ENCODE measurements around the gene CATSPER4. TPM values are rescaled to one million over a fixed set of nuclear protein-coding genes. Genes with fewer than 3 reads are reported as not detected.

CATSPER4 gene
- total RNA-seq, 2 donors from 2014 or later = not detected

- Mint-ChIP-seq H3K4me3 (no peak overlapping the region), H3K4me1 (peaks cover 16% of the 10 kb centered on the region), H3K36me3 (ENCODE audit: low read depth) (no peaks in the 10 kb centered on the region), H3K27me3 (no peaks in the 10 kb centered on the region), H3K27ac (peak overlapping the region; percentile 1)
- no peaks in the 10 kb centered on the region for H3K9me3 ChIP-seq (ENCODE audit: control insufficient read depth, low read length, poor library complexity, severe bottlenecking)
- no peak for DNase-seq
- peak; percentile 20 for ATAC-seq
Measured at GRCh38 chr1:26191739-26192138, 1.3 kb downstream of the CATSPER4 start.

- ATAC-seq = no peak
- Mint-ChIP-seq H3K27me3 (peaks cover 7% of the 10 kb centered on the region), H3K36me3 (ENCODE audit: low read depth) (no peaks in the 10 kb centered on the region), H3K27ac (no peak overlapping the region), H3K4me3 (no peak overlapping the region), H3K4me1 (peaks cover 24% of the 10 kb centered on the region)
- DNase-seq = no peak
- no peaks in the 10 kb centered on the region for H3K9me3 ChIP-seq (ENCODE audit: control insufficient read depth, low read length, poor library complexity, severe bottlenecking)
Measured at GRCh38 chr1:26195805-26196204, 5.4 kb downstream of the CATSPER4 start.

DNA sequence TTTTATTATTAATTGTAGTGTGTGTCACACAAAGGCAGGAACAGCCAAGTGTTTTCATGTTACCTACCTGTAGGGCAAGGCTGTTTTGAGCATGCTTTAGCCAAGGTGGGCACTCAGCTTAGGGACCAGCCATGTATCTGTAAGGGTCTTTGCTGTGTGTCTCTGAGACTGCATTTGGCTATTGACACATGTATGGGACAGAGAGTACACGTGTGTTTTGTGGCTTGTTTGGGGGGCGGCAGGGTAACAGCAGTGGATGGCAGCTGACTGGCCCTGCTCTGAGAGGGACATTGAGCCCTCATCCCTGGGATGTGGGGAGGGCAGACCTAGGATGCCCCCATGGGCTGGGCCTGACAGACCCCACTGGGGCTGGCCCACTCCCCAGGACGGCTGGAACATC lies 6.9 kb downstream of the CATSPER4 start:
- no peak for ATAC-seq
- no peak for DNase-seq
- no peaks in the 10 kb centered on the region for H3K9me3 ChIP-seq (ENCODE audit: control insufficient read depth, low read length, poor library complexity, severe bottlenecking)
- Mint-ChIP-seq H3K4me1 (peaks cover 28% of the 10 kb centered on the region), H3K27ac (no peak overlapping the region), H3K27me3 (peaks cover 7% of the 10 kb centered on the region), H3K4me3 (no peak overlapping the region), H3K36me3 (ENCODE audit: low read depth) (no peaks in the 10 kb centered on the region)

GRCh38 chr1:26197813-26198212 lies 7.4 kb downstream of the CATSPER4 start:
- ATAC-seq (no peak), DNase-seq (no peak)

DNA sequence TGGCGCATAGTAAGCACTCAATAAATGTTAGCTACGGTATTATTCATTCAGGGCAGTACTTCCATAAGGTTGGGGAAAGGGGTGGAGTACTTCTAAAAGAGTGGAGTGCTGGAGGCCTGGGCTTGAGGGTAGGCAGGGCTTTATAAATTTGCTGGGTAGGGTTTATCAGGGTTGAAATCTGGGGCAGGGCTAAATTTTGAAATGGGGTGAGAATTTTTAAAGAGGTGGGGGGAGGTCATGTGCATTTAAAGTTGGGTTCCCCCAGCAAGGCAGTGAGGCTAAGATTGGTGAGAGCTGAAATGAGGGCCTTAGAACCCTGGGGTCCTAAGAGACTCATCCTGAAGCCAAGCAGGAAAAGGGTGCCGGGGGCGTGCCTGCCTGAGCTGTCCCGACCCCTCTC lies 10.0 kb downstream of the CATSPER4 start:
- H3K27ac Mint-ChIP-seq = peak overlapping the region; percentile 92
- H3K27me3 Mint-ChIP-seq = peaks cover 7% of the 10 kb centered on the region
- peak overlapping the region; percentile 41 for H3K4me3 Mint-ChIP-seq
- peaks cover 39% of the 10 kb centered on the region for H3K4me1 Mint-ChIP-seq
- no peak for DNase-seq
- H3K9me3 ChIP-seq (ENCODE audit: control insufficient read depth, low read length, poor library complexity, severe bottlenecking) = no peaks in the 10 kb centered on the region
- no peak for ATAC-seq
- no peaks in the 10 kb centered on the region for H3K36me3 Mint-ChIP-seq (ENCODE audit: low read depth)

More at GRCh38 chr1:26197813-26198212, 7.4 kb downstream of the CATSPER4 start:
- H3K27me3 Mint-ChIP-seq = peaks cover 7% of the 10 kb centered on the region
- H3K4me1 Mint-ChIP-seq = peaks cover 33% of the 10 kb centered on the region
- H3K4me3 Mint-ChIP-seq = no peak overlapping the region
- H3K9me3 ChIP-seq (ENCODE audit: control insufficient read depth, low read length, poor library complexity, severe bottlenecking) = no peaks in the 10 kb centered on the region
- H3K27ac Mint-ChIP-seq = no peak overlapping the region
- no peaks in the 10 kb centered on the region for H3K36me3 Mint-ChIP-seq (ENCODE audit: low read depth)

- peak overlapping the region; percentile 21 for H3K4me3 Mint-ChIP-seq
- H3K4me1 Mint-ChIP-seq = peaks cover 39% of the 10 kb centered on the region
- no peaks in the 10 kb centered on the region for H3K27me3 Mint-ChIP-seq
- H3K27ac Mint-ChIP-seq = no peak overlapping the region
- no peaks in the 10 kb centered on the region for H3K9me3 ChIP-seq (ENCODE audit: control insufficient read depth, low read length, poor library complexity, severe bottlenecking)
- DNase-seq = no peak
- H3K36me3 Mint-ChIP-seq (ENCODE audit: low read depth) = no peaks in the 10 kb centered on the region
- ATAC-seq = no peak
Measured at GRCh38 chr1:26203642-26204318, 13.4 kb downstream of the CATSPER4 start.

- Mint-ChIP-seq H3K27ac (no peak overlapping the region), H3K4me3 (no peak overlapping the region), H3K27me3 (no peaks in the 10 kb centered on the region), H3K4me1 (peaks cover 4% of the 10 kb centered on the region), H3K36me3 (ENCODE audit: low read depth) (no peaks in the 10 kb centered on the region)
- no peaks in the 10 kb centered on the region for H3K9me3 ChIP-seq (ENCODE audit: control insufficient read depth, low read length, poor library complexity, severe bottlenecking)
- DNase-seq (no peak), ATAC-seq (no peak)
Measured at GRCh38 chr1:26210147-26210870, 19.9 kb downstream of the CATSPER4 start.

GRCh38 chr1:26212726-26213125 lies 22.3 kb downstream of the CATSPER4 start:
- H3K36me3 Mint-ChIP-seq (ENCODE audit: low read depth) = no peaks in the 10 kb centered on the region
- peaks cover 4% of the 10 kb centered on the region for H3K4me1 Mint-ChIP-seq
- H3K9me3 ChIP-seq (ENCODE audit: control insufficient read depth, low read length, poor library complexity, severe bottlenecking) = no peaks in the 10 kb centered on the region
- no peak overlapping the region for H3K4me3 Mint-ChIP-seq
- ATAC-seq (no peak), DNase-seq (no peak)
- no peaks in the 10 kb centered on the region for H3K27me3 Mint-ChIP-seq
- H3K27ac Mint-ChIP-seq = no peak overlapping the region

GRCh38 chr1:26213335-26213905 lies 23.0 kb downstream of the CATSPER4 start:
- H3K4me1 Mint-ChIP-seq = peaks cover 4% of the 10 kb centered on the region
- H3K27me3 Mint-ChIP-seq = no peaks in the 10 kb centered on the region
- no peaks in the 10 kb centered on the region for H3K36me3 Mint-ChIP-seq (ENCODE audit: low read depth)
- H3K9me3 ChIP-seq (ENCODE audit: control insufficient read depth, low read length, poor library complexity, severe bottlenecking) = no peaks in the 10 kb centered on the region
- DNase-seq = no peak
- no peak overlapping the region for H3K4me3 Mint-ChIP-seq
- H3K27ac Mint-ChIP-seq = no peak overlapping the region
- ATAC-seq = no peak

GRCh38 chr1:26215246-26215645 lies 24.8 kb downstream of the CATSPER4 start:
- Mint-ChIP-seq H3K4me1 (no peaks in the 10 kb centered on the region), H3K27me3 (peaks cover 1% of the 10 kb centered on the region), H3K36me3 (ENCODE audit: low read depth) (no peaks in the 10 kb centered on the region), H3K4me3 (no peak overlapping the region), H3K27ac (no peak overlapping the region)
- DNase-seq = no peak
- no peak for ATAC-seq
- no peaks in the 10 kb centered on the region for H3K9me3 ChIP-seq (ENCODE audit: control insufficient read depth, low read length, poor library complexity, severe bottlenecking)

GRCh38 chr1:26218906-26219494 lies 28.6 kb downstream of the CATSPER4 start:
- ATAC-seq (no peak), DNase-seq (no peak)
- Mint-ChIP-seq H3K4me3 (no peak overlapping the region), H3K4me1 (no peaks in the 10 kb centered on the region), H3K27me3 (peaks cover 18% of the 10 kb centered on the region), H3K36me3 (ENCODE audit: low read depth) (no peaks in the 10 kb centered on the region), H3K27ac (no peak overlapping the region)
- H3K9me3 ChIP-seq (ENCODE audit: control insufficient read depth, low read length, poor library complexity, severe bottlenecking) = no peaks in the 10 kb centered on the region

GRCh38 chr1:26220199-26220912 lies 30.0 kb downstream of the CATSPER4 start:
- H3K36me3 Mint-ChIP-seq (ENCODE audit: low read depth) = no peaks in the 10 kb centered on the region
- H3K4me1 Mint-ChIP-seq = no peaks in the 10 kb centered on the region
- H3K27me3 Mint-ChIP-seq = peaks cover 19% of the 10 kb centered on the region
- no peak for ATAC-seq
- no peak overlapping the region for H3K4me3 Mint-ChIP-seq
- no peak for DNase-seq
- no peaks in the 10 kb centered on the region for H3K9me3 ChIP-seq (ENCODE audit: control insufficient read depth, low read length, poor library complexity, severe bottlenecking)
- no peak overlapping the region for H3K27ac Mint-ChIP-seq

- Mint-ChIP-seq H3K36me3 (ENCODE audit: low read depth) (peaks cover 4% of the 10 kb centered on the region), H3K4me3 (no peak overlapping the region), H3K4me1 (peaks cover 5% of the 10 kb centered on the region), H3K27ac (no peak overlapping the region), H3K27me3 (peaks cover 27% of the 10 kb centered on the region)
- DNase-seq (no peak), ATAC-seq (no peak)
- no peaks in the 10 kb centered on the region for H3K9me3 ChIP-seq (ENCODE audit: control insufficient read depth, low read length, poor library complexity, severe bottlenecking)
Measured at GRCh38 chr1:26221094-26221493, 30.7 kb downstream of the CATSPER4 start.

All from T-helper 17 cell (primary cell).